Parathyroid adenoma (tissue), 2 donors: ENCODE data around the gene NRTN.

Experiments used
- H2AFZ ChIP-seq: fragments of 300-600 bp; sonication (generic); one replicate; pipeline ENCODE4 v1.7.0; 2017; ENCODE audit warnings: antibody characterized with exemption, mild to moderate bottlenecking
- H3K27ac ChIP-seq: fragments of 300-600 bp; sonication (generic); one replicate; pipeline ENCODE4 v1.7.0; 2017
- H3K27me3 ChIP-seq: fragments of 300-600 bp; sonication (generic); one replicate; pipeline ENCODE4 v1.7.0; 2017; ENCODE audit warnings: low read length; ENCODE audit not compliant: control insufficient read depth, insufficient read depth
- H3K36me3 ChIP-seq: fragments of 300-600 bp; sonication (generic); one replicate; pipeline ENCODE4 v1.7.0; 2017; ENCODE audit warnings: low read length; ENCODE audit not compliant: control insufficient read depth, insufficient read depth
- H3K4me1 ChIP-seq: fragments of 300-600 bp; sonication (generic); one replicate; pipeline ENCODE4 v1.7.0; 2017; ENCODE audit warnings: control low read depth
- H3K4me2 ChIP-seq: fragments of 300-600 bp; sonication (generic); one replicate; pipeline ENCODE4 v1.7.0; 2017; ENCODE audit warnings: low read length
- H3K4me3 ChIP-seq: fragments of 300-600 bp; sonication (generic); one replicate; pipeline ENCODE4 v1.7.0; 2017; ENCODE audit warnings: low read depth, low read length
- H3K79me2 ChIP-seq: fragments of 300-600 bp; sonication (generic); one replicate; pipeline ENCODE4 v1.7.0; 2017; ENCODE audit warnings: control low read depth
- H3K9ac ChIP-seq: fragments of 300-600 bp; sonication (generic); one replicate; pipeline ENCODE4 v1.7.0; 2017; ENCODE audit warnings: mild to moderate bottlenecking
- H3K9me3 ChIP-seq: fragments of 300-600 bp; sonication (generic); one replicate; pipeline ENCODE4 v1.7.0; 2017; ENCODE audit warnings: low read length; ENCODE audit not compliant: control insufficient read depth
- CTCF ChIP-seq: fragments of 300-600 bp; sonication (generic); IDR thresholded peaks from one replicate; pipeline ENCODE4 v1.7.0; 2017; ENCODE audit warnings: antibody characterized with exemption, mild to moderate bottlenecking
- donor health status: primary hyperparathyroidism.

The NRTN gene

GRCh38 chr19:5832061-5832460, 27.2 kb downstream of the NRTN start:
- Histone ChIP-seq H3K27me3 (no peaks in the 10 kb centered on the region), H3K4me1 (peaks cover 3% of the 10 kb centered on the region), H3K9me3 (no peaks in the 10 kb centered on the region), H3K4me3 (no peak overlapping the region), H3K27ac (no peak overlapping the region), H3K4me2 (no peak overlapping the region), H3K9ac (no peak overlapping the region), H3K36me3 (no peaks in the 10 kb centered on the region), H3K79me2 (no peaks in the 10 kb centered on the region), H2AFZ (no peak overlapping the region)
- no peak for TF ChIP-seq CTCF

DNA sequence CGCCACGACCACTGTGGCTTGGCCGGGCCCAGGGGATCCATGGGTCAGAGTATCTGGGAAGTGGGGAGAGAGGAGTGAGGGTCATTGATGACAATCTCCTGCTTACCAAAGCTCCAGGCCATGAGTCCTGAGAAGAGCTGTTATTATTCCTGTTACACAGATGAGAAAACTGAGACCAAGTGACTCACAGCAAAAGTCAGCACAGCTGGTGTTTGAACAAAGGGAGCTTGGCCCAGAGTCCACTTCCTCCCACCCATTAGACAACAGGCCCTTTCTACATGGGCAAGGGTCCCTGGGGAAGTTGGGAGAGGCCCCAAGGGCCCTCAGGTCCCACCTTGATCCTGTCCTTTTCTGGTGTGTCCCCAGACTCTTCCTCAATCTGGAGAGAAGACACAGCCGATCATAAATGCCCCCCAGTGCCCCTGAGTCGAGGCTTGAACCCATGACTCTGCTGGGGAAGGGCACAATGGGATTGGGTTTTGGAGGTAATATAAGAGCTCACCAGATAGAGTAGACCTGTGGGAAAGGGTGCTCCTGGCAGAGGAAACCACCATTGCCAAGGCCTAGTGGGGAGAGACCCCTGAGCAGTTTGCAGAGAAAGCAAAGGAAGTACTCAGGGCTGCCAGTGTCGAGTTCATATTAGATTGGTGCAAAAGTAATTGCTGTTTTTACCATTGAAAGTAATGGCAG, 27.8 kb downstream of the NRTN start:
- no peaks in the 10 kb centered on the region for H3K27me3 ChIP-seq
- H3K9me3 ChIP-seq: no peaks in the 10 kb centered on the region
- H2AFZ ChIP-seq: no peak overlapping the region
- peaks cover 3% of the 10 kb centered on the region for H3K4me1 ChIP-seq
- no peaks in the 10 kb centered on the region for H3K36me3 ChIP-seq
- H3K79me2 ChIP-seq: no peaks in the 10 kb centered on the region
- H3K4me2 ChIP-seq: no peak overlapping the region
- H3K4me3 ChIP-seq: no peak overlapping the region
- H3K9ac ChIP-seq: no peak overlapping the region
- no peak overlapping the region for H3K27ac ChIP-seq
- no peak for TF ChIP-seq CTCF

DNA sequence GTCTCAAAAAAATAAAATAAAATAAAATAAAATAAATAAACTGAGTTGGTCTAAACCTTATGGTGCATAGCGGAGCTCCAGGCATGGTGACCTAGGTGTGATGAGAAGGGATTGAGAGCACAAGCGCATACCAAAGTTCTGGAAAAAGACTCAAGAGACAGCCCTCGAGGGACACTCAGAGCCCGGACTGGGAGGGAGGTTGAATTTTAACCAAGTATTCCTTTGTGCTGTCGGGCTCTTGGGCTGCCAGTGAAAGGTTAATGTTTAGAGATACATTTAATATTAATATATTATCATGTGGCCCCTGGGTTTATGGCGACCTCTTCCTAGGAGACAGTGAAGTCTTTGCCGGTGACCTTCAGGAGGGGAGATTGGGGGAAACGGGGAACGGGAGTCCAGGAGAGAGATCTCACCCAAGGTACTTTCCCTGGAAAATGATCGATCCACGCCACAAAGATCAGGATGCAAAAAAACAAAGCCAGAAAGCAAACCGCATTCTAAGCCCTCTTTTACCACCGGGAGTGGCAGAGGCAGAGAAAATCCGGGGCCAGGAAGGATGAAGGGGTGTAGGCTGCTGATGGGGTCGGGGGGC, 33.0 kb downstream of the NRTN start:
- Histone ChIP-seq H3K9me3 (no peaks in the 10 kb centered on the region), H3K4me1 (no peaks in the 10 kb centered on the region), H3K36me3 (no peaks in the 10 kb centered on the region), H3K27ac (no peak overlapping the region), H3K27me3 (no peaks in the 10 kb centered on the region), H3K4me3 (no peak overlapping the region), H3K4me2 (no peak overlapping the region), H3K79me2 (no peaks in the 10 kb centered on the region), H3K9ac (no peak overlapping the region), H2AFZ (no peak overlapping the region)
- no peak for TF ChIP-seq CTCF

DNA sequence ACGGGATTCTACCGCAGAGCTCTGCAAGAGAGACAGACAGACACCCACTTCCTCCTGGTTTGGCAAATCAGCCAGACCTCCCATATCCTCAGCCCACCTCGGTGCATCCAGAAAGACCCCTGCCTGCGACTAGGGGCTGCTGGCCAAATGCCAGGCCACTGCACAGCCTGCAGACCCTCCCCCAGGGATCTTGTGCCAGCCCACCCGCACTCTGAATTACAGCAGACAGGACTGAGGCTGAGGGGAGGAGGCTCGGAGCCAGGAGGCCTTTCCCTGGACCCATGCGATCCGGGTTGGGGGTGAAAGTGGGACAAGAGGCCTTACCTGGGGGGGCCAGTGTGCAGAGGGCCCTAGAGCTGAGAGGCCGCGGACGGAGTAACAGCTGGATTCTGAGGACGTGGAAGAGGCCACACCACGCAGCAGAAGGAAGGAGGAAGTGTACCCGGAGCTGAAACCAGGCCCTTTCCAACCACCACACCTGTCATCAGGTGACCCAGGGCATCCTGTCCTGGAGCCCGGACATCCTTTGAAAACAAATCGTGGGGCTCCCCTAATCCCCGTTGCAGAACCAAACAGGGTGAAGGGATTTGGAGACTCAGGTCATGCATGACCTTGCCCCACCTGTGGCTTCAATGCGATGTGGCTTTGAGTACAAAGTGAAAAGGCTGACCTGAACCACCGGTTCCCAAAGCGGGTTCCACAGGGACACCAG, 33.6 kb downstream of the NRTN start:
- Histone ChIP-seq H3K27ac (no peak overlapping the region), H3K9ac (no peak overlapping the region)

More for the DNA sequence above, 33.6 kb downstream of the NRTN start:
- Histone ChIP-seq H2AFZ (no peak overlapping the region), H3K9me3 (no peaks in the 10 kb centered on the region), H3K79me2 (no peaks in the 10 kb centered on the region), H3K4me3 (no peak overlapping the region), H3K4me1 (no peaks in the 10 kb centered on the region), H3K36me3 (no peaks in the 10 kb centered on the region), H3K27me3 (no peaks in the 10 kb centered on the region), H3K4me2 (no peak overlapping the region)
- no peak for TF ChIP-seq CTCF
